Ramos (cell line): ENCODE data around the gene TBCK.

Experiments
- in situ Hi-C: fragments of 300-500 bp; cut with MboI; formaldehyde crosslinking; loops from one replicate; pipeline ENCODE4 v1.14.3; 2022; ENCODE audit warnings: low sequenced_read_pairs; ENCODE audit not compliant: unreplicated experiment

The TBCK gene

DNA sequence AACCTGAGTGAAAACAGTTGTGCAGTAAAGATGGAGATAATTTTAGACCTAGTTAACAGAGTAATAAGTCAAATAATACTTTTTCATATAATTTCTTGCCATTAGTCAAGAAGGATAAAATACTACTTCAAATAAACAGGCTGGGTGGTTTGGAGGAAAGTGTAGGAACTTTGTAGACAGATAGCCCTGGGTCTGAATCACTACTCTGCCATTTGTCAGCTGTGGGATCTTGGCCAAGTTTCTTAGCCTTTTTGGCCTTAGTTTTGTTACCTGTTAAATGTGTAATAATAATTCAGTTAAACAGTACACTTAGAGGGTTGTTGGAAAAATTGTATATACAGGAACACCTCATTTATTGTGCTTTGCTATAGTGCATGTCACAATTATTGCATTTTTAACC lies 257.1 kb downstream of the TBCK start:
- in situ Hi-C loops: no loop called here

- in situ Hi-C loops: no loop called here
These were observed 259.1 kb downstream of the TBCK start for GRCh38 chr4:106056914-106057313.

DNA sequence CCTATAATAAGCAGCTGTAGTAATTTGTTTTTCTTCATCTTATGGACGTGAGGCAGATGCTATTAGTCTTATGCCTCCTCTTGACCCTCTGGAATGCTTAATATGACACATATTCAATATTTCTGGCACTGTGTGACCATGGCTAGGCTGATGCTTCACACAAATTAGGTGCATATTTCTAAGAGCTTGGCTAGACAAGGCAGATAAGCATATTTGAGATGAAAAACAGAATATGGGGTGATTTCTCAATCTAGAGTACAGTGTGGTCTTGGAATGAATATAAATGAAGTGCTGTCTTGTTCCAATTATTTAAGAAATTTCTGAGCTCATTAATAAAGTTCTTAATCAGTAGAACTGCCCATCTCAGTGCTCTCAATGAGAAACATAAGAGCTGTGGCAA lies 264.5 kb downstream of the TBCK start:
- in situ Hi-C loops: no loop called here

- in situ Hi-C loops: no loop called here
These were observed 266.5 kb downstream of the TBCK start for GRCh38 chr4:106049490-106049889.

GRCh38 chr4:106048250-106048971 lies 267.6 kb downstream of the TBCK start:
- in situ Hi-C loops: no loop called here

DNA sequence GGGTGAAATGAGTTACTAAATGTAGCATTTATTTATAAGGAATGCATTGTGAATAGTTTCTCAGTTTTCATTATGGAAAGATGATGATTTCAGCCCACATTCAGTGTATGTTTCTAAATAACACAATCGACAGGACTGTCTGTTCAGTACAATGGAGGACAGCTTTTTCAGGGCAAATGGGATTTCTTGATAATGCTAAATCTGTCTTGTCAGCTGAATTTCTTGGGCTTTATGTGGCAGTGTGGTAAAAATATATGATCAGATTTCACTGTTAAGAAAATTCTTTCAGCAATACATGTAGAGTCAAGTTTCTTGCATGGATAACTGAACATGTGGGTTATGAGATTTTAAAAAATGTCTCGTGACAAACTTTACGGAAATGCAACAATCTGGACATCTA lies 269.9 kb downstream of the TBCK start:
- in situ Hi-C loops: no loop called here

- in situ Hi-C loops: no loop called here
These were observed 274.6 kb downstream of the TBCK start for GRCh38 chr4:106041294-106042002.

- in situ Hi-C loops: no loop called here
These were observed 276.2 kb downstream of the TBCK start for GRCh38 chr4:106039796-106040195.

DNA sequence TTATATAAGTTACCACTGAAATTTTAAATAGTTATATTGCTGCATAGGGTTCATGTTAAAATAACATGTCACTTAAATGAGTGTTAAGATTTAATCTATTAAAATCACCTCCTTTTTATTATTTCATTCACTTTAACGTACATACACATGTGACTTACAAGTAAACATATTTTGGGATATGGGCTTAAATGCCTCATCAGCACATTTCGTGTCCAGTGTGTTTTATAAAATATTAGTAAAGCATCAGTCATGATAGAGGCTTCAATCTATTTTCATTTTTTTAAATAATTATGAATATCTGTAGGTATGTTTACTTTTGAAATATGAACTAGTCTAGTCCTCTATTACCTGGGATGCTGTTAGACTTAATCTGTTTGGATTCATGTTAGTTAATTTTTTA lies 277.1 kb downstream of the TBCK start:
- in situ Hi-C loops: no loop called here

DNA sequence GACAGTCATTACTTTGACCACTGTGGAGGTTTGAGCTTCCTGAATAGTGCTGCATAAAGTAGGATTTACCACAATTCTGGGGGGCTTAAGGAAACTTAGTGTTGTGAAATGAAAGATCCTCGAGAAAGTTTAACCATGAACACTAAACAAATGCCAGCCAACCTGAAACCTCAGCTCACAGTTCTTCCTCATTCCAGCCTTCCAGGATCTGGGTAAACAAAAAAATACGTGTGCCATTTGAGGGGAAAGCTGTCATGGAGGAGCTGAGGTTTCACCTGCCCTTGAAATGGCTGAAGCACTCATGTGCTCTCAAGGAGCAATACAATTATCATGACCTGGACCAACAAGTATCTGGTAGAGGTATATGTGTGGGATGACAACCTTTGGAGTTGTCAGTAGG lies 278.0 kb downstream of the TBCK start:
- in situ Hi-C loops: no loop called here

GRCh38 chr4:106036848-106037247 lies 279.2 kb downstream of the TBCK start:
- in situ Hi-C loops: no loop called here

DNA sequence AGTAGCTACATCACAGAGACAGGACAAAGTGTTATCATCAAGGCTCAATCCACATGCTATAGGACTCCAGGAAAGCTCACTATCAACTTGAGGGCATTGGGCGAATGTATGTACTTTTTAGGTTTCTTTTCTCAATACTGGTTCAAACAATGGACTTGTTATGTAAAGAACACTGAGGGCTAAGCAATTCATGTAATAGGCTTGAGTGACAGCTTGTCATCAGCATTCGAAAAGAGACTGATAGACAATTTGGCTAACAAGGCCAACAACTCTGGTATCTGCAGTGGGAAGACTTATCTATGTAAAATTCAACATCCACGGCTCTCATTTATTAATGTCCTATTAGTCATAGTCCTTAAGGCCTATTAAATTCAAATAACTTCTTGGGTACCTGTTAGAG lies 279.7 kb downstream of the TBCK start:
- in situ Hi-C loops: no loop called here

DNA sequence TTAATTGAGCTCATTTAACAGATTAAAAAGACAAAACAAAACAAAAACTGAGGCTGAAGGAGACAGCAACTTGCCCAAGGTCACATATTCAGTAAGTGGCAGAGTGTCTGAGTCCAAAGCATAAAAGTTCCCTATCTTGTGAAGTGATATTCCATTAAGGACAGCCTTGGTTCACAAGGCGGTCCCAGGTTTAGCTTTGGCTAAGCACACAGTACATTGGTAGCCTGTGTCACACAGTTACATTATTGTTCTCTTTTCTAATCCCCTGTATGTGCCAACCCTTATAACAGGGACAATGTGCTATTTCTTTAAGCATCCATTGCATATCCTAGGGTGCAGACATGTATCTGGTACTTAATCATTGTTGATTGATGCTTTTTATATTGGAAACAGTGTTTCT lies 280.8 kb downstream of the TBCK start:
- in situ Hi-C loops: no loop called here

- in situ Hi-C loops: no loop called here
These were observed 281.3 kb downstream of the TBCK start for GRCh38 chr4:106034751-106035150.

- in situ Hi-C loops: no loop called here
These were observed 281.8 kb downstream of the TBCK start for GRCh38 chr4:106034220-106034619.

DNA sequence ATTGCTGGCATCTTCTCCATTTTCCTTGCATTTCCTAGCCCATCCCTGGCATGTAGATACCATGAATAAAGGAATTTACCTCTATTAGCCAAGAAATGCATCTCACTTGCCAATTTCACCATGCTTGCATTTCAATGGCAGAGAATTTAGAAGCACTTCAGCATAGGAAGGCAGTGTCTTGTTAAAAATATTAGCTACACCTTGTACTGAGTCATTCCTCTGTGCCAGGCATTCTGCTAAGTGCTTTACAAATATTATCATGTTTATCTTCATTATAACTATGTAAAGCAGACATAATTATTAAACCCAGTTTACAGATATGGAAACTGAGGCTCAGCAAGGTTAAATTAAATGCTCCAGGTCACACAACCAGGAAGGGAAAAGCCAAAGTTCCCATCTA lies 282.5 kb downstream of the TBCK start:
- in situ Hi-C loops: no loop called here

GRCh38 chr4:106032851-106033286 lies 283.1 kb downstream of the TBCK start:
- in situ Hi-C loops: no loop called here

DNA sequence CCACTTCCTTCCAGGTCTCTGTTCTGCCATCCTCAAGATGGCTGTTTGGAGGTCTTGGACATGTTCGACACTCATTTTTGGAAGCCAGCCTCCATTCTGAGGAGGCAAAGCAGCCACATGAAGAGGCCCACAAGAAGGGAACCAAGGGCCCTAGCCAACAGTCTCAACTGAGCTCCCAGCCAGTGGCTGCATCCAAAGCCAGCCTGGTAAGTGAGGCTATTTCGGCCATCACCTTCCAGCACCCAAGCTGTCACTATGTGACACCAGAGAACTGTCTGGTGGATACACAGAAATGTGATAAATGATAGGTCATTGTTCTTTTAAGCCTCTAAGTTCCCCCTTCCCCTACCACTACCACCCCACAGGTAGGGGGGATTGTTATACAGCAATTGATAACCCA lies 293.6 kb downstream of the TBCK start:
- in situ Hi-C loops: no loop called here

DNA sequence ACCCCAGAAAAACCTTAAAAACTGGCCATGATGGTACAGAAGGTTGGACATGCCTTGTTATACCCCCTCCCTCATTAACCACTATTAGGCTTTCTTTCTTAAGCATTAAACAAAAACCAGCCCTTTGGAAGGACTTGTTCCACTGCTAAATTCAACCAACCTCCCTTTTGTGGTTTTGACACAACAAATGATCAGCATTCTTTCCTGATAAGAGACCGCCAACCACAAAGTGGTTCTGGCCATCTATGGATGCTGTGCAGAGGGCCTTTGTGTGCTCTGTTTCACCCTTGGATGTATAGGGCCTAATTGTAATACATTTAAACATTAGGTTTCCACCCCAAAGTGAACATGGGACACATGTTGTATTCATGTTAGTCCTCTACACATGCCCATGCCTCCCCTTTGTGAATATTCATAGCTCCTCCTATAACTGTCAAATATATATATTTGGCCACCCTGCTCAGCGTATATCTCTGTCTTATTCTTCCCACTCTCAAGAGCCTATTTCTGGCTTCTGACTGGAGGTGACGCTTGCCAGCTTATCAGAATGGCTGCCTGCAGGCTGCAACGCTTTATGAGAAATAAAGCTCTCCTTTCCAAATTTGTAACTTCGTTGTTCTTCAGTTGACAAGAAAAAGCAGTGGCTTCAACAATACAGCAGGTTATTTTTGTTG lies 294.1 kb downstream of the TBCK start:
- in situ Hi-C loops: no loop called here

- in situ Hi-C loops: no loop called here
These were observed 296.2 kb downstream of the TBCK start for GRCh38 chr4:106019771-106020170.

DNA sequence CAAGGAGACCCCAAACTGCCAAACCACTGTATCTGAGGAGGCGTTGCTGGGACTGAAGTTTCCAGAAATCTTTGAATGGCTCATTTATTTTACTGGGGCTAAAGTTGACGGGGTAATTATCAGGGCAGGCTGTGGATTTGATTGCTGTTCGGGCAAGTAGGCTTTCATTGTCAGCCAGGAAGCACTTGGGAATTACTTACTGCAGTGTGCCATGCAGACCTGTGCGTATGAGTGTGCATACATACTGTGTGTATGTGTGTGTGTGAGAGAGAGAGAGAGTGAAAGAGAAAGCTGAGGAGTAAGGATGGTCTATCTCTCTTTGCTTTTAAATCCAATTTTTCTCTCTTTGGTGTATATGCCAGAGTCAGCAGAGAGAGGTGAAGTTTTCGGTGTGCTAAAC lies 298.0 kb downstream of the TBCK start:
- in situ Hi-C loops: no loop called here
